Frontal cortex (tissue), 4 donors: ENCODE data around the gene GPX5. TPM values are rescaled to one million over a fixed set of nuclear protein-coding genes. Genes with fewer than 3 reads are reported as not detected.
"Not testable (repeated sequence)": the region's sequence is repeated elsewhere in the genome, so short reads cannot be mapped to it uniquely, and the experiment has no call there.

Experiments
- DNase-seq, 2 donors: peaks; one replicate each; pipeline ENCODE4 v3.0.0; 2012; ENCODE audit warnings: low spot score in 2 of 2
- FAIRE-seq: peaks from 2 replicates; lab custom pipeline; 2012; peaks lifted over from hg19 to GRCh38; lab: Jason Lieb, UNC
- total RNA-seq: library from RNA; depleted of rRNA; stranded (reverse); fragments of >200 nt; gene quantifications from one replicate; pipeline ENCODE4 v1.2.3, GENCODE V29; 2014
- donor health status: control.
- donor health status: control.
- donor health status: control.

Gene GPX5, protein sequence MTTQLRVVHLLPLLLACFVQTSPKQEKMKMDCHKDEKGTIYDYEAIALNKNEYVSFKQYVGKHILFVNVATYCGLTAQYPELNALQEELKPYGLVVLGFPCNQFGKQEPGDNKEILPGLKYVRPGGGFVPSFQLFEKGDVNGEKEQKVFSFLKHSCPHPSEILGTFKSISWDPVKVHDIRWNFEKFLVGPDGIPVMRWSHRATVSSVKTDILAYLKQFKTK
- not detected for total RNA-seq

GRCh38 chr6:28525496-28526039 lies at the start of gene GPX5:
Gene GPX5, plus strand, starts transcription at chr6:28525881. Its CDS starts 133 bp downstream, at chr6:28526014.
- FAIRE-seq = no peak
- DNase-seq = no peak

GRCh38 chr6:28478518-28478917 lies 47.2 kb upstream of the GPX5 start:
- no peak for DNase-seq
- no peak for FAIRE-seq

GRCh38 chr6:28480253-28480932 lies 45.3 kb upstream of the GPX5 start:
- DNase-seq (no peak), FAIRE-seq (no peak)

DNA sequence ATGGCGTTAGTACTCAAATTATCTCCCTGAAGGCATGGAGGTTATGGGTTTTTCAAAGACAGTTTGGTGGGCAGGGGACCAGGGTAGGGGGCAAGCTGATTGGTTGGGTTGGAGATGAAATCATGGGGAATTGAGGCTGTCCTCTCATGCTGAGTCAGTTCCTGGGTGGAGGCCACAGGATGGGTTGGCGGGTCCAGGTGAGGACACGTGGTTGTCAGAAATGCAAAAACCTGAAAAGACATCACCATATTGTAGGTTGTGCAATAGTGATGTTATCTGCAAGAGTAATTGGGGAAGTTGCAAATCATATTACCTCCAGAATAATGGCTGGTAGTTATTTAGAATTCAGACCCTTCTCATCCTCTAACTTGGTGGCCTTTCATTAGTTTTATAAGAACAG lies 40.2 kb upstream of the GPX5 start:
- no peak for FAIRE-seq
- no peak for DNase-seq

GRCh38 chr6:28486533-28486932 lies 39.1 kb upstream of the GPX5 start:
- DNase-seq (no peak), FAIRE-seq (no peak)

DNA sequence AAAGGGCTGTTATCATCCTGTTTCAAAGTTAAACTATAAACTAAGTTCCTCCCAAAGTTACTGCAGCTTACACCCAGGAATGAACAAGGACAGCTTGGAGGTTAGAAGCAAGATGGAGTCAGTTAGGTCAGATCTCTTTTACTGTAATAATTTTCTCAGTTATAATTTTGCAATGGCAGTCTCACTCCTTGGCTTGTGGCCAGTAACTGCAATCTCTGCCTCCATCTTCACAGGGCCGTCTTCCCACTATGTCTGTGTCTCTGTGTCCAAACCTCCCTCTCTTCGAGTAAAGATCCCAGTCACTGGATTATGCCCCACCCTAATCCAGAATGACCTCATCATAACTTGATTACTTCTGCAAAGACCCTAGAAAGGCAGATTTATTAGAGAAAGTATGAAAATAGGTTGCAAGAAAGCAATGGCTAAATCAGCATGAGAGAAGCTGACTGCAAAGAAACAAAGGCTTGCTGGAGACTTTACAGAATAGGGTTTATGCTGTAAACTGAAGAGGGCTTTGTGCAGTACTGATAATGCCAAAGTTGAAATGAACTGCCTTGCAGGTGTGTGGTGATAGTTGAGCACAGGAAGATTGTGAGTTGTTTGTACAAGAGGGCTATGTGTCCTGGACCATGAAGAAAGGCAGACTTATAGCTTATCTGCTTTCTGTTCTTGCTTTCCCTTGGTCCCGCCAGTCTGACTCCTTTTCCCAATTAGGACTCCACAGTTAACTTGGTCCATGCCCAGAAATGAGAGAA lies 38.5 kb upstream of the GPX5 start:
- DNase-seq = no peak
- no peak for FAIRE-seq

DNA sequence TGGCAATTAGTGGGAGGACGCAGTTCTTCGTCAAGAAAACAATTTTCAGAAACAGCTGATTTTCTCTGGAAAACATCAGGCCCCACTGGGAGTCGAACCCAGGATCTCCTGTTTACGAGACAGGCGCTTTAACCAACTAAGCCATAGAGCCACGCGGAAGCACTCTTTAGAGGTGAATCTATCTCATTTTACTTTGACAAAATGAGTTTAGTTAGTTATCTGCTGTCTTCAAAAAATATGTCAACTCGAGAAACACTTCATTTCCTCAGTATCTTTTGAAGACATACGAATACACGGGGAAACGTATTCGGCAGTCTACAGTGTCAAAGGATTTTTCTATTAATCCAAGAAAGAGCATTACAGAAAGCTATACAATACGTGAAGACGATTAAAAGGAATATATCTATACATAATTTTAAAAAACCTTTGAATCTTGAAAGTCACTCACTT lies 36.7 kb upstream of the GPX5 start:
- FAIRE-seq = no peak
- no peak for DNase-seq

- DNase-seq (peak in 1 of 2 donors; percentile 39), FAIRE-seq (no peak)
Measured at GRCh38 chr6:28489366-28490204, 36.1 kb upstream of the GPX5 start.

DNA sequence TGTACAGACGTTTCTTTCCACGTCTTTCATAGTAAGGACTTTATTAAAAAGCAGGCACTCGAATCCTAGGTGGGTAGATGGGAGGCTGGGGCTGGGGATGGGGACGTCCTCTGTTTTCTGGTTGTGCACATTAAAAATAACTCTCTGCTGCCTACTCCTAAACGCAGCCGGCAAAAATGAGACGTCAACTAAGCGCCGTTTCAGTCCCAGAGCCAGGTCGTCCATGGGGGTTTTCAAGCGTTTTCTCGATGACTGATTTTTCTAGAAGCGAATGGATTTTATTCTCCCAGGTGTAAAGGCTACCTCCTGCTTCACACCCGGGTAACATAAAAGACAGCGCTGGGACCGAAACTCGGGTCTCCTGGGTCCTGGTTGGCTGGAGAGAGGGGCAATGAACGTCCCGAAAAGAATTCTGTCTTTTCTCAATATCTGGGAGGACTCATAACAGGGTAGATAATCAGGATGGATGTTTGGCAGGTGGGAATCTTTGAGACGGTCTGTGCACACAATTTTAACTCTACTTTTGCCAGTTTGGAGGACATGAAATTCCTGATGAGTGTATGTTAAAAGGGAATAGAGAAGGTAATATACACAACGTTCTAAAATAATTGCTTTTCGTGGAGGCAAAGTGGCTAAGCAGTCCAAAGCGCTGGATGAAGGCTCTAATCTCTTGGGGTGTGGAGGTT lies 35.3 kb upstream of the GPX5 start:
- FAIRE-seq (no peak), DNase-seq (no peak)

DNA sequence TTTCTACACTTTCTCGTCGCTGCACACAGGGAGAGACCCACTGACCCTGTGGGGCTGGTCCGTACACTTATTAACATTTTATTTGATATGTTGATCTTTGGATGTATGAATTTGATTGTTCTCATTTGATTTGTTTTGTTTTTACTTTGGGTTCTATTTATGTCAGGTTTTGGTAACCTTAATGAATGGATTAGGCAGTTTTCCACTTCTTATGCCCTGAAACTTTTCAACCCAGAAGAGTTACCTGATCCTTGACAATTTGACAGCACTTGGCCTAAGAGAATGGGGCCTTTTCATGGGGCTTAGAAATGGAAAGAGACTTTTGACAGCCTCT lies 33.7 kb upstream of the GPX5 start:
- no peak for DNase-seq
- no peak for FAIRE-seq

DNA sequence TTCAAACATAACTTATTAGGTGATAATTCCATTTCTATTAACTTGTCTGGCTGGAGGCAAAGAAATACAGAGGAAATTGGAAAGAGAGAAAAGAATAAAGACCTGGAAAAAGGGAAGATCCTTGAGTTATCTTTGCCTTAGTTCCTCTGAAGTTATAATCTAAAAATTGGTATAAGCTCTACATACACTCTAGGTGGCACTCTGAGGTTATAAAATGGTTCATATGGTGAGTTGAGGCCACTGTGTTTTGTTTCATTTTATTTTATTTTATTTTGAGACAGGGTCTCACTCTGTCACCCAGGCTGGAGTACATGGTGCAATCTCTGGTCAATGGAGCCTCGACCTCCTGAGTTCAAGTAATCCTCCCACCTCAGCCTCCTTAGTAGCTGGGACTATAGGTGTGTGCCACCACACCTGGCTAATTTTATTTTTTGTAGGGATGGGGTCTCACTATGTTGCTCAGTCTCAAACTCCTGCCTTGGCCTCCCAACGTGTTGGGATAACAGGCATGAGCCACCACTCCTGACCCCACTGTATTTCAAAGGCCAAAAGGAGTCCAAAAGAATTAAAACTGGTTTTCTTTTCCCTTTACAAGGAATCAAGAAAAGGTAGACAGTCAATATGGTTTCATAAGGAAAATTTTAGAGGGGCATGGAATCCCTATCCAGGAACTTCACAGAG lies 29.4 kb upstream of the GPX5 start:
- no peak for DNase-seq
- no peak for FAIRE-seq

- no peak for DNase-seq
- no peak for FAIRE-seq
Measured at GRCh38 chr6:28497306-28497705, 28.4 kb upstream of the GPX5 start.

DNA sequence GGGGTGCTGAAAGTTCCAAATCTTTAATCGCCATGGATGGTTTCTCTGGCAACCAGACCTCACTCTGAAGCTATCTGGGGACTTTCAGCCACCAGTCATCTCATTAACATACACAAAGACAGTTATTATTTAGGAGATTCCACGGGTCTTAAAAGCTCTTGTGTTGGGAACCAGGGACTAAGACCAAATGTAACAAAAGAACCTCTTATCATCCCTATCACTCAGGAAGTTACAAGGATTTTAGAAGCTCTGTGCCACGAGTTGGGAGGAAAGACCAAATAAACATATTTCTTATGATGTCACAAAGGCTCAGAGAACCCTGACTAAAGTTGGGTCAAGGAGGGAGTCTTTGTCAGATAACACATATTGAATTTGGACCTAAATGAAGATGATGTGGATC lies 27.8 kb upstream of the GPX5 start:
- no peak for FAIRE-seq
- DNase-seq = no peak

DNA sequence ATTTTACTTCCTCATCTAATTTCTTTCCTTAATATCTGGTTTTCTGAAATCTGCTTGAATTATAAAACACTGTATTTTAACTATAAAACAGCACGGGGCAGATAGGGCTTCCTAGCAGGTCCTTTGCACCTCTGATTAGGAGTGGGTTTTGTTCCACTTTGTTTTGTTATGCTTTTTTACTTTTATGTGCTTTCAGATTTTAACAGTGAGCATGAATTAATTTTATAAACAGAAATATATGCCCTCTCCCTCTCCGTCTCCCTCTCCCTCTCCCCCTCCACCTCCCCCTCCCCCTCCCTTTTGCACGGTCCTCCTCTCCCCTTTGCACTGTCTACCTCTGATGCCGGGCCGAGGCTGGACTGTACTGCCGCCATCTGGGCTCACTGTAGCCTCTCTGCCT lies 24.4 kb upstream of the GPX5 start:
- FAIRE-seq = no peak

GRCh38 chr6:28502136-28502535 lies 23.5 kb upstream of the GPX5 start:
- DNase-seq, FAIRE-seq: not testable (repeated sequence)

More for the DNA sequence above, 24.4 kb upstream of the GPX5 start:
- DNase-seq = no peak

GRCh38 chr6:28502709-28503305 lies 22.9 kb upstream of the GPX5 start:
- FAIRE-seq = not testable (repeated sequence)

GRCh38 chr6:28505733-28506132 lies 19.9 kb upstream of the GPX5 start:
- no peak for FAIRE-seq
- DNase-seq = no peak

More at GRCh38 chr6:28502709-28503305, 22.9 kb upstream of the GPX5 start:
- not testable (repeated sequence) for DNase-seq

GRCh38 chr6:28506807-28507475 lies 18.7 kb upstream of the GPX5 start:
- FAIRE-seq (no peak), DNase-seq (no peak)
